HL-60/S4 treated with retinoic acid at 250 ng/mL for 4 days and 3 days (cell line): Measurements from ENCODE around the gene ELL2.
"Not testable (repeated sequence)": the region's sequence is repeated elsewhere in the genome, so short reads cannot be mapped to it uniquely, and the experiment has no call there.

Experiments
- in situ Hi-C: fragments of 300-500 bp; cut with MboI; formaldehyde crosslinking; loops from 2 replicates; pipeline ENCODE4 v1.7.0; 2022; ENCODE audit warnings: low sequenced_read_pairs

The ELL2 gene

DNA sequence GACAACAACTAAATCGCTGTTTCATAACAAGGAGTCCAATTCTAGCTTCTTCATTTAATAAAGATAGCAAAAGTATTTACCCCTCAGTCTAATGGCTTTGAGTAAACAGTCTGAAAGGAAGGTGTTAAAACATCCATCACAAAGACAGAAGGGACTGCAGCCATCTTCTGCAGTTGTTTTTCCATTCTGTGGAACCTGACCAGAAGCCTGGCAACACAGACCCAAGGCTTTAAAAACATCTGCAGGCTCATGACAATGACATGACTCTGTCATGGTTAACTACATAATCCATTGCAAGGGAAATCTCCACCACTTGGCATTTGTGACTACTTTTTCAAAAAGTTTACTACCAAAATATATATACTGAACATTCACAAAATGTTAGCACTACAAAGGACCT, 51.9 kb downstream of the ELL2 start:
- in situ Hi-C loops = no loop called here

GRCh38 chr5:95908799-95909198, 52.9 kb downstream of the ELL2 start:
- in situ Hi-C loops = no loop called here

GRCh38 chr5:95907740-95908706, 53.6 kb downstream of the ELL2 start:
- in situ Hi-C loops = no loop called here

- in situ Hi-C loops = no loop called here
Measured at GRCh38 chr5:95907067-95907705, 54.5 kb downstream of the ELL2 start.

DNA sequence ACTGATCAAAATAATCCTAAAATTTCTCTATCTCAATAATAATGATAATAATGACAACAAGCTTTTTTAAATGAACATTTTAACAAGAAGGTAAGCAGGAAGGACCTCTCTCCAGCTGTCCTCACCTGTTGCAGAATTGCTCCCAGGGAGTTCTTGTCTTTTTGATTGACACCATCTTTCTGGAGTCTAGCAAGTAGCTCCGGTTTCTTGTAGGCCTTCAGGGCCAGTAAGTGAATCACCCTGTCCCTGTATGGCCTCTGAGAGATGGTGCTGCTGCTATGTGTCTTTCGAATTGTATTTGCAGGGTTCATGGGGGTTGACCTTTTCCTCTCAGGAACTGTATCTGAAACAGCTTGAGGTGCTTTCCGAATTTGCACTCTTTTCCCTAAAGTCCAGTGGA, 55.3 kb downstream of the ELL2 start:
- in situ Hi-C loops = not testable (repeated sequence)

DNA sequence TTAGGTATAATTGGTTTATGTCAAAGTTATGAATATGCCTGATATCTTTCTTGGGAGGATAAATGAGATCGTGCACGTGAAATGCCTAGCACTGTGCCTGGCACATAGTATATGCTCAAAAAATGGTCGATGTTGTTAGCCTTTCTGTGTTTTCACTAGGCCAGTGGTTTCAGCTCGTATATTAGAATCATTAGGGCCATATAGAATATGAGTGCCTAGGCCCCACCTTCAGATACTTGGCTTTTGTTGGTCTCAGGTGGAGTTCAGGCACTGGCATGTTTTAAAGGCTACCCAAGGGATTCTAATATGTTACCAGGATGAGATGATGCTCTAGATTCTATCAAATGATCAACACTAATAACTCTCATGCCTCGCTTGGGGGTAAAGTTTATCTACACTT, 56.8 kb downstream of the ELL2 start:
- in situ Hi-C loops = no loop called here

DNA sequence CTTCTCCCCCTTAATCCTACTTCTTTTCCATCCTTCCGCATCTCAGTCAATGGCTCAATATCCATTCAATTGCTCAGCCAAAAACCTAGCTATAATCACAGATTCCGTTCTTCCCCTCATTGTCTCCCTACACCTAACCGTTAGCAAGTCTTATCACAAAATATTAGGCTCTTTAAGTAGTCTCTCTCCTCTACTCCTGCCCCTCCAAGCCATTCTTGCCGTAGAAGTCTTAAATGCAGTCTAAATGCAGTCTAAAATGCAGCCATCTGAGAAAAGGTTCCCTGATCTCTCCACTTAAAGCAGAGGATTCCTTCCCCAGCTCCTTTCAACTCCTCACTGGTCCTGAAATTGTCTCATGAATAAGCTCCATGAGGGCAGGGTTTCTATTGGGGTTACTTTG, 57.8 kb downstream of the ELL2 start:
- in situ Hi-C loops = no loop called here

- in situ Hi-C loops = no loop called here
Measured at GRCh38 chr5:95901676-95902627, 59.7 kb downstream of the ELL2 start.

GRCh38 chr5:95900383-95900958, 61.2 kb downstream of the ELL2 start:
- in situ Hi-C loops = no loop called here

GRCh38 chr5:95899829-95900228, 61.8 kb downstream of the ELL2 start:
- in situ Hi-C loops = no loop called here

DNA sequence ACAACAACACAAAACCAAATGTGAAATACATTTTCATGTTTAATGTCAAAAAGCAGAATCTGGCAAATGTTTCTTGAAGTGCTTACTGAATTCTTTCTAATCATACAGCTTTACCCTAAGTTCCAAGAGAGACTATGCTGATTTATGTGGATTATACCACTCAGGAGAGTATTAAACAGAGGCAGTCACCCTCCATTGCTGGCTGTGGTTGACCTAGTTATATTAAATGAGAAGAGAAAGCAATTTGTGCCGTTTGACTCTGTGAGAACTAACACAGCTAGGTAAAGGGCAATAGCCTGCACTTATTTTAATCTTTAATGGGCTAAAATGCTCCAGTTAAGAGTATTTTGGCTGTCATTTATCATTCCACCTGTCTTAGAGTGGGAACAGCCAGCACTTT, 62.6 kb downstream of the ELL2 start:
- in situ Hi-C loops = no loop called here

- in situ Hi-C loops = no loop called here
Measured at GRCh38 chr5:95895771-95896170, 65.9 kb downstream of the ELL2 start.

GRCh38 chr5:95895251-95895650, 66.4 kb downstream of the ELL2 start:
- in situ Hi-C loops = no loop called here

DNA sequence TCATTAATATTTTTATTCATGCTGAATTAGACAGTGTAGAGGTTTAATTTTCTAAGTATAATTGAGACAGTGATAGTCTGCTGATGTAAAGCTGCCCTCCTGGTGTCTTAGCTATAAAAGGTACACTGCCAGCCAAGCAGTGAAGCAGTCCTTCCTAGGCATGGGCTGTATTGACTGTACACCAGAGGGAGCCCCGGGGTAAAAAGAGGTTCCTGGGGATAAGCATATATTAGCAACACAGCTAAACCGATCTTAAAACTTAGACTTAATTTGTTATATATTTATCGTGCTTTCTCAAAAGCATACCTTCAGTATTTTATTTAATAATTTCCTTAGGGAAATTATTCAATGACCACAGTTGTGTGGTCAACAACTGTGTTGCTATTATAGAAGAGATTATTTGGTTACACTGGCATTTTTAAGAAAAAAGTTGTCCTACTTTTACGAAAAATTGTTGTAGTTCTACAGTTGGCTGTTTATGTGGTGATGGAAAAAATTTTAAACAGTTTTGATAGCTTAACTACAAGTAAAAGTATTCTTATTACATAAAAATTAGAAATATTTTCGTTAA, 68.8 kb downstream of the ELL2 start:
- in situ Hi-C loops = no loop called here

DNA sequence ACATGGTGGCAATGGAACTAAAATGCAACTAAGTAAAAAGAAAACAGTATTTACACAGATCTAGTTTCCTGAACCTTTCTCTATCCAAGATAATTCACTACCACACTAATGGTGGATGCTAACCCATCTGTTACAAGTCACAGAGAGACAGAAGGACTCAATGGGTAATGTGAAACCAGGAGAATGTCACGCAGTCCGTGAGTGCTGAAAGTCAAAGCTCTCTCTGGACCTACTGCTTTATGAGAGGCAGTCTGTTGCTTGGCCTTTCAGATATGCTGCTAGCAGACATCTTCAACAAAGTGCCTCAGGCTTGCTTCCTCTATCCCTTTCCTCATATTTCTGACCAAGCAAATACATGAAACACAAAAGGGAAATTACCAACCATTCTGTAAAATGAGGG, 70.2 kb downstream of the ELL2 start:
- in situ Hi-C loops = no loop called here

DNA sequence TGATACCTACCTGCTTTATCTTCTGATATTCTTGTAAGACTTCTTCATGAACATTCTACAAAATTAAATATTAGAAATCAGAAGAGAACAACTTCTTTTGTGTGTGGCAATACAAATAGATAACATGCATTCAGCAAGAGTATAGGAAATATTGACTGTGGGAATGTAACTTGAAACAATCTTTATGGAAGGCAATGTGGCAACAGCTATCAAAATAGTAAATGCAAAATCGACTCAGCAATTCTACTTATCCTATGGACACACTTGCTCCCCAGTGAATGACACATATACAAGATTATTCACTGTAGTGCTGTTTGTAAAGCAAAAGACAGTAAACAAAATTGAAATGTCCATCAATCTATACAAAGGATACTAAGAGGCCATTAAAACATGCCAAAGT, 72.6 kb downstream of the ELL2 start:
- in situ Hi-C loops = no loop called here

DNA sequence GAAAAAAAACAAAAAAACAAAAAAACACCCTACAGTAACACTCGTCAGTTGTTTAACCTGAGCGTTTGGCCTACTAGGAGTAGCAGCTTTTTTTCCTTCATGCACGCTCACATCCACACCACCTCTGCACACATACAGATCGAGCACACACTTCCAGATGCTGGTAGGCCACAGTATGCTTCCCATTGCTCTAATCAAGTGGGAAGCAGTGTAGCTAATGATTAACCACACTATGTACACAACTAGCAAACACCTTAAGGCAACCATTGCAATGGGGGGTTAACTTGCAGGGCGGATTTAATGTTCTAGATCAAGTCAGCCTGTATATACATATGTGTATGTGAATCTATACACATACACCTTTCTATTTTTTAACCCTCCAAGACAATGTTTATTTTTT, 73.7 kb downstream of the ELL2 start:
- in situ Hi-C loops = no loop called here

GRCh38 chr5:95886340-95887044, 75.2 kb downstream of the ELL2 start:
- in situ Hi-C loops = no loop called here

DNA sequence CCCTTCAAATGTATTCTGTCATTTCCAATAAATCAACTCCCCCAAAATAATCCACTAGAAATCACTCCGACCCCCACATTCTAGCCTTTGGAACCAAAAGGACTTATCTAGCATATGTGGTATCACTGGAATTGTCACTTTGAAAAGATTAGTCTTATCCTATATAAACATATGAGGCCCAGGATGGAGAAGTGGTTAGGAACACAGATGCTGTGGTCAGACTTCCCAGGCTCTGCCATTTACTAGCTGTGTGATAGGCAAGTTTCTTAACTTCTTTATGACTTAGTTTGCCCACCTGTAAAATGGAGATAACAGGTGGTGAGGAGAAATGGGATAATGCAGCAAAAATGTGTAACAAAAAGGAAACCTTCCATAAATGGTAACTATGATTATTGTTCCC, 77.1 kb downstream of the ELL2 start:
- in situ Hi-C loops = no loop called here

DNA sequence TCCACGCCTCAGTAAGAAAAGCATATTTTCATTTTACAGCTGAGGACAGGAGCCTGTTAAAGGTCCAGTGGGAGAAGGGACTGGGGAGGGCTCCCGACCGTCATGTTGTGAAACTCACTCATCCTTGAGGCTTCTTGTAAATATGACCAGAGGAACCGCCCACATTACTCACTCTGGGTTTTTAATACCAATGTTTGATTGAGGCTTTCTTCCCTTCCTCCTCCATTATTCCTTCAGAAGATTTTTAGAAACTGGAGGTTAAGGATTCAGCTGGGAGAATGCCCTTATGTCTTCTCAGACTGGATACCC, 77.7 kb downstream of the ELL2 start:
- in situ Hi-C loops = no loop called here
